Upper lobe of left lung (tissue), 6 donors: ENCODE data around the gene AXDND1. TPM values are rescaled to one million over a fixed set of nuclear protein-coding genes. Genes with fewer than 3 reads are reported as not detected.
A peak's percentile ranks its signal among the peaks of the same experiment; 100 is the strongest.
"Not testable (repeated sequence)": the region's sequence is repeated elsewhere in the genome, so short reads cannot be mapped to it uniquely, and the experiment has no call there.

Experiments used
- ATAC-seq, 2 donors: fragments of 200-7000 bp; cut with Tn5 transposase; one replicate each; pipeline ENCODE4 v1.9.1; 2022; ENCODE audit warnings: mild to moderate bottlenecking in 2 of 2, moderate library complexity in 2 of 2; ENCODE audit not compliant: low FRiP score in 2 of 2
- DNase-seq, 2 donors: peaks; one replicate each; pipeline ENCODE4 v3.0.0-alpha.2; 2019 to 2020
- H3K27ac ChIP-seq, 4 donors: fragments of 200-600 bp; sonication (generic); one replicate each; pipeline ENCODE4 v1.5.1; 2016 to 2019
- H3K27me3 ChIP-seq, 4 donors: fragments of 200-600 bp; sonication (generic); one replicate each; pipeline ENCODE4 v1.5.1; 2017 to 2019
- H3K36me3 ChIP-seq, 4 donors: fragments of 200-600 bp; sonication (generic); one replicate each; pipeline ENCODE4 v1.5.1; 2016 to 2019
- H3K4me1 ChIP-seq, 4 donors: fragments of 200-600 bp; sonication (generic); one replicate each; pipeline ENCODE4 v1.5.1; 2018 to 2019
- H3K4me3 ChIP-seq, 4 donors: fragments of 200-600 bp; sonication (generic); one replicate each; pipeline ENCODE4 v1.5.1; 2017 to 2019; ENCODE audit warnings: mild to moderate bottlenecking in 2 of 4, moderate library complexity in 1 of 4
- H3K9me3 ChIP-seq, 4 donors: fragments of 200-600 bp; sonication (generic); one replicate each; pipeline ENCODE4 v1.5.1; 2018 to 2019
- CTCF ChIP-seq, 6 experiments: fragments of 450-650 bp in 4 of 6; fragments of 200-600 bp in 2 of 6; sonication (generic) in 2 of 6; IDR thresholded peaks; one replicate each; pipeline ENCODE4 v1.5.1; 2016 to 2019; ENCODE audit warnings: antibody characterized with exemption in 6 of 6
- EP300 ChIP-seq, 4 donors: sonication (generic); formaldehyde crosslinking; IDR thresholded peaks; one replicate each; pipeline ENCODE4 v1.5.1; 2017; ENCODE audit warnings: antibody characterized with exemption in 4 of 4, control low read depth in 2 of 4
- POLR2A ChIP-seq, 4 donors: fragments of 450-650 bp; IDR thresholded peaks; one replicate each; pipeline ENCODE4 v1.5.1; 2016 to 2017; ENCODE audit warnings: antibody characterized with exemption in 4 of 4, mild to moderate bottlenecking in 2 of 4
- POLR2AphosphoS5 ChIP-seq, 2 donors: sonication (generic); formaldehyde crosslinking; IDR thresholded peaks; one replicate each; pipeline ENCODE4 v1.5.1; 2017; ENCODE audit warnings: antibody characterized with exemption in 2 of 2
- WGBS, 2 donors: methylation state at CpG; one replicate each; pipeline ENCODE4 v1.1.5; 2017 to 2018; 5-methylcytosine and 5-hydroxymethylcytosine counted together
- total RNA-seq, 6 donors: library from RNA; depleted of rRNA in 4 of 6; stranded (reverse); fragments of >200 nt in 4 of 6; gene quantifications; one replicate each; pipeline versions ENCODE4 v1.1.0 to v1.2.1, GENCODE V29; 2016 to 2021
- donor health status: DM: no; HTN: no; CAD: no; lungs with moderate emphysema.
- donor health status: DM: no; HTN: yes; CAD: no; lungs with severe emphysema.

Gene AXDND1
- total RNA-seq, 6 donors from 2014 or later = 0.44 to 2.9 (median 0.61) TPM; not detected in 3

GRCh38 chr1:179437171-179437570, 71.4 kb downstream of the AXDND1 start:
- H3K4me3 ChIP-seq = no peak overlapping the region
- ATAC-seq = no peak
- H3K27ac ChIP-seq = no peak overlapping the region
- H3K9me3 ChIP-seq = no peaks in the 10 kb centered on the region
- H3K36me3 ChIP-seq = no peaks in the 10 kb centered on the region
- DNase-seq = no peak
- 83 to 85% methylated on average over 7 of the region's 7 CpGs for WGBS, 2 donors
- no peak for TF ChIP-seq CTCF (IDR thresholded peaks at IDR 0.05)
- TF ChIP-seq POLR2A (IDR thresholded peaks at IDR 0.05) = no peak
- TF ChIP-seq POLR2AphosphoS5 (IDR thresholded peaks at IDR 0.05) = no peak
- no peak for TF ChIP-seq EP300 (IDR thresholded peaks at IDR 0.05)
- H3K27me3 ChIP-seq = no peaks in the 10 kb centered on the region
- no peaks in the 10 kb centered on the region for H3K4me1 ChIP-seq

DNA sequence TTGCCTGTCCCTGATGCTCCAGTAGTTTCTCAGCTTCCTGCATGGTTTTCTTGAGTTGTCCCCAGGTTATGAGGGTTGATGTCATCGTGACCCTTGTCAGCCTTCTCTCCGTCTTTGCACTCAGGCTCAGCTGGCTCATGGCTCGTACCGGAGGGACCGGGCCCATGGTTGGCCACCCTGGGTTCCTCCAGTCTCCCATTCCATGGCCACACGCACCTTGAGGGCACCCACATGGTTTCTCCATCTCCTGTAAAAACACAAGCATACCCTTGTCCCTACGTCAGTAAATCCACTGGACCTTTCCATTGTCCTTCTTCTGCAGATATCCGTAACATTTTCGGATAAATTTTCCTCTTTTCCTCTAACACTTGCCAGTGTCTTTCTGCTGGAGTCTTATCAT, 73.9 kb downstream of the AXDND1 start:
- 88% methylated on average over 9 of the region's 9 CpGs for WGBS, 2 donors
- H3K36me3 ChIP-seq, H3K9me3 ChIP-seq, ATAC-seq, H3K4me3 ChIP-seq, H3K27me3 ChIP-seq, H3K27ac ChIP-seq, H3K4me1 ChIP-seq: not testable (repeated sequence)
- DNase-seq = peak in 1 of 2 donors; percentile 18

DNA sequence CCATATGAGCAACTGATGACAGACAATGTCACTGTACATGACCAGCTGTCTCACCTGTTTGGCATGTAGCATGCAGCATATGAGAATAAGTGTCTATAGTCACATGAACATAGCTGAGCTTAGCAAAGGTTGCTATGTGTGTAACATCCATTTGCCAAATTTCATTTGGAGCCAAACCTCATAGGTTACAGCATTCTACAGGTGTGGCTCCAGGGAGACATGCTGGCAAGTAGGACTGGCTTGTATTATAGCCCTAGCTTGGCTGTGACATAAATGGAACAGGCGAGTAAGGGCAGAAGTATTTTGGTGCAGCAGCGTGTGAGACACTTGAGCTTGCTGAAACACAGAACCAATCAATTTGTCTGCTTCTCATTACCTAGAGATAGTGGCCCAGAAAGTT, 74.5 kb downstream of the AXDND1 start:
- not testable (repeated sequence) for H3K27me3 ChIP-seq, H3K4me3 ChIP-seq, H3K36me3 ChIP-seq, H3K4me1 ChIP-seq, ATAC-seq, DNase-seq, H3K27ac ChIP-seq, H3K9me3 ChIP-seq
- WGBS, 2 donors = 81 to 95% methylated on average over 2 of the region's 2 CpGs

DNA sequence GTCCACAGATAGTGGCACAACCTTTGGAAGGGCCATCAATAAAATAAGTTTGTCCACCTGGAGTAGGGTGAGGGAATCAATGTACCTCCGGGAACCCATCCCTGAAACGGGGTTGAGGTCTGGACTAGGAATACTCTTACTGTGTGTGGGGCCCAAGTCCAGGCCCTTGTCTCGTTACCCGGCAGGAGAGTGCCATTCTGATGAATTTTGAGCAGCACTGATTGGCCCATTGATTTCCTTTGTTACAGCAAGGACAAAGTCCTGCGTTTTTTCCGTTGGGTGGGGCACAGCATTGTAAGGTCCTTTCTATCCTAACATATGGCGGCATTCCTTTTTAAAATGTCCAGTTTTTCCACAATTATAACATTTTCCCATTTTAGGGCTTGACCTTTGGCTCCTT, 75.2 kb downstream of the AXDND1 start:
- ATAC-seq (no peak), DNase-seq (no peak)
- TF ChIP-seq CTCF (IDR thresholded peaks at IDR 0.05) = no peak
- TF ChIP-seq POLR2A (IDR thresholded peaks at IDR 0.05) = no peak
- TF ChIP-seq EP300 (IDR thresholded peaks at IDR 0.05) = no peak
- TF ChIP-seq POLR2AphosphoS5 (IDR thresholded peaks at IDR 0.05) = no peak
- 78 to 89% methylated on average over 7 of the region's 7 CpGs for WGBS, 2 donors
- no peak overlapping the region for H3K27ac ChIP-seq
- H3K4me1 ChIP-seq = no peaks in the 10 kb centered on the region
- no peaks in the 10 kb centered on the region for H3K27me3 ChIP-seq
- no peaks in the 10 kb centered on the region for H3K36me3 ChIP-seq
- no peak overlapping the region for H3K4me3 ChIP-seq
- no peaks in the 10 kb centered on the region for H3K9me3 ChIP-seq

- DNase-seq (no peak), ATAC-seq (no peak)
- Histone ChIP-seq H3K4me3 (no peak overlapping the region), H3K27ac (no peak overlapping the region), H3K27me3 (no peaks in the 10 kb centered on the region), H3K4me1 (no peaks in the 10 kb centered on the region), H3K9me3 (no peaks in the 10 kb centered on the region), H3K36me3 (no peaks in the 10 kb centered on the region)
- TF ChIP-seq POLR2A (IDR thresholded peaks at IDR 0.05) (no peak), POLR2AphosphoS5 (IDR thresholded peaks at IDR 0.05) (no peak), EP300 (IDR thresholded peaks at IDR 0.05) (no peak), CTCF (IDR thresholded peaks at IDR 0.05) (no peak)
- WGBS, 2 donors = 82 to 88% methylated on average over 6 of the region's 6 CpGs
Observed at GRCh38 chr1:179441501-179441900, 75.7 kb downstream of the AXDND1 start.

DNA sequence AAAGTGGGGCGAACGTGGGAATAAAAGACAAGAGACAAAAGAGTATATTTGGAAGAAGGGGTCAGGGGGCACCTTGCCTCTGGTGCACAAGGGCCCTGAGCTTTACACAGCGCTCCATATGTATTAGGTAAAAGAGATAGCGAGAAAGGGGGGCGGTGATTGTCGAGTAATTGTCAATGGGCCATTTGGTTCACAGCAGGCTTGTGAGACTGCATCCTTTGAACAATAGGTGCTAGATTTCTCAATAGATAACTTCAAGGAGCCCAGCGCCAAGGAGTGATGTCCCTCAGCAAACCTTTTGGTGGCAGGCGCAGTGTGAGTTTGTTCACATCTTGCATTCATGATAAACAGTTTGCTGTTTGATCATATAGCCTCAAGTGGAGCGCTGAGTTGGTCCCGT, 77.1 kb downstream of the AXDND1 start:
- H3K4me3 ChIP-seq, DNase-seq, H3K27me3 ChIP-seq, H3K9me3 ChIP-seq, H3K27ac ChIP-seq, H3K4me1 ChIP-seq, ATAC-seq, H3K36me3 ChIP-seq: not testable (repeated sequence)
- 83 to 88% methylated on average over 10 of the region's 10 CpGs for WGBS, 2 donors

- no peak for ATAC-seq
- no peaks in the 10 kb centered on the region for H3K36me3 ChIP-seq
- no peak overlapping the region for H3K27ac ChIP-seq
- no peak for DNase-seq
- no peaks in the 10 kb centered on the region for H3K27me3 ChIP-seq
- no peak for TF ChIP-seq EP300 (IDR thresholded peaks at IDR 0.05)
- TF ChIP-seq CTCF (IDR thresholded peaks at IDR 0.05) = no peak
- TF ChIP-seq POLR2A (IDR thresholded peaks at IDR 0.05) = no peak
- TF ChIP-seq POLR2AphosphoS5 (IDR thresholded peaks at IDR 0.05) = no peak
- no peak overlapping the region for H3K4me3 ChIP-seq
- H3K9me3 ChIP-seq = no peaks in the 10 kb centered on the region
- H3K4me1 ChIP-seq = no peaks in the 10 kb centered on the region
Observed at GRCh38 chr1:179445593-179445992, 79.8 kb downstream of the AXDND1 start.
